ENCODE measurements around the gene NSG1. TPM values are rescaled to one million over a fixed set of nuclear protein-coding genes. Genes with fewer than 3 reads are reported as not detected.
A peak's percentile ranks its signal among the peaks of the same experiment; 100 is the strongest.

Gene NSG1
- total and polyA plus RNA-seq, 4 donors: 0.58 to 1.5 (median 0.78) TPM; not detected in 1

DNA sequence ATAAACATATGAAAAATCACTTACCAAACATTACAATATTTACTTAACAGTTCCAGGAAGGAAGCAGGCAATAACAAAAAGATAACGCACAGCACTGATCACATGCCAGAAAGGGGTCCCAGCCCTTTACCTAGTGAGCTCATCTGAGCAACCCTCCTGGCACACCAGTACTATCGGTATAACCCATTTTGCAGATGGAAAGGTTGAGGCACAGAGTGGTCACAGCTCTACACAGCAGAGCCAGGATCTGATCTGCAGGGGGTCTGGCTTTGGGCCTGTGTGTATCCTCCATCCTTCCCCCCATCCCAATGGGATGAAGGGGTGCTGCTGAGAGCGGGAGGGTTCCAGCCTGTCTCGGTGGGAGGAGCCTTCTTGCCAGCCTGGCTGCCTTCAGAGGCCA lies 5.0 kb downstream of the NSG1 start:
- Histone ChIP-seq H3K27me3 (ENCODE audit: control insufficient read depth in 1 of 2, insufficient read depth in 2 of 2, low read length in 1 of 2) (no peaks in the 10 kb centered on the region), H3K4me3 (ENCODE audit: low read length in 2 of 2) (no peak overlapping the region), H3K27ac (ENCODE audit: low read depth in 1 of 2, low read length in 2 of 2) (no peak overlapping the region), H3K36me3 (ENCODE audit: control insufficient read depth in 1 of 2, insufficient read depth in 2 of 2, low read length in 1 of 2) (no peaks in the 10 kb centered on the region), H3K9me3 (ENCODE audit: control insufficient read depth, low read length) (no peaks in the 10 kb centered on the region), H3K4me1 (ENCODE audit: control insufficient read depth in 1 of 2, insufficient read depth in 2 of 2, low read length in 2 of 2) (no peaks in the 10 kb centered on the region)
- no peak for ATAC-seq (ENCODE audit: low FRiP score)
- DNase-seq: peak in 1 of 2 donors; percentile 32
- WGBS, 2 donors: 86 to 92% methylated on average over 4 of the region's 4 CpGs
- intact Hi-C loops (cut with DNase I): no loop called here

DNA sequence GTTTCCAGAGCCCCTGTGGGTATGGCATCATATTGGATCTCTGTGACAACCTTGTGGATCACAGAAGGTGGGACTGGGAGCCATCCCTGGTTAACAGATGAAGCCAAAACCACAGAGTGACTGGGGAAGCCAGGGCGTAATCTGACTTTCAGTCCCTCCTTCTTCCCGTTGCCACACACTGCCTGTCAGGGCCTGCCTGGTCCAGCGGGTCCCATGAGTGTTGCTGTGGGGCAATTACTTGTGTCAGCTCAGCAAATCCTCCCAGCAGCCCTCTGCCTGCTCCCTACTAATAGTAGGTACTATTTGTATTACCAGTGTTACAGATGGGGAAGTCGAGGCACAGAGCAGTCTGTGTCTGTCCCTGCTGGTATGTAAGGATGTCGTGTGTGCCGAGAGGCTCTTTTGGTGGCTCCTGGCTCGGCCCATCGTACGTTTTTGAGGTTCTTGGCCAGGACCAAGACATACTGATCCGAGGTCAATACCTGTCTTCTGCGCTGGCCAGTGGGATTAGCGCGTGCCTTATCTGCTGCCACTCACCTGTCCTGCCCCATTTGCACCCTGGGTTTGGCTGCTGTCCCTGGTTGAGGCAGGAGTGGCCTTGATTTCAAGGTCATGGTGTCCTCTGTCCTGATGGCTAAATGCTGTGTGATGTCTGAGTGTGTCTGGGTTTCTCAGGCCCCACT lies 5.7 kb downstream of the NSG1 start:
- peaks cover 0 to 2% of the 10 kb centered on the region in 2 donors for H3K27me3 ChIP-seq (ENCODE audit: control insufficient read depth in 1 of 2, insufficient read depth in 2 of 2, low read length in 1 of 2)
- DNase-seq: peak in 1 of 2 donors; percentile 24
- WGBS, 2 donors: 85 to 94% methylated on average over 13 of the region's 13 CpGs

DNA sequence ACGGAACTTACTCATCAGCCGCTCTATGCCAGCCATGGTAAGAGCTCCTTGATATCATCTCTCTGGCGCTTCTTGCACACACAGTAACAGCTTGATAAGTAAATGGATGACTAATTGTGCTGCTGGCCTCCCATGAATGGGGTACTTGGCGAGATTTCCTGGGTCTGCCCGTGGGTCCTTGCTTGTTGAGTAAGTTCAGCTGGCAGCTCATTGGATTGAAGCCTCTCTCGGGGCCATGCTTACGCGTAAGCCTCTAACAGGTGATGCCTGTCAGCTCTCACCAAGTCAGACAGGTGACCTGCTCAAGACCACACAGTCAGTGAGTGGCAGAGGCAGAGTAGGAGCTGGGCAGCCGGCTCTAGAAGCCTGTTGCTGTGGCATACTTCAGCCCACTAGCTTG lies 7.7 kb downstream of the NSG1 start:
- Histone ChIP-seq H3K4me1 (ENCODE audit: control insufficient read depth in 1 of 2, insufficient read depth in 2 of 2, low read length in 2 of 2) (no peaks in the 10 kb centered on the region), H3K27ac (ENCODE audit: low read depth in 1 of 2, low read length in 2 of 2) (no peak overlapping the region), H3K4me3 (ENCODE audit: low read length in 2 of 2) (no peak overlapping the region), H3K36me3 (ENCODE audit: control insufficient read depth in 1 of 2, insufficient read depth in 2 of 2, low read length in 1 of 2) (no peaks in the 10 kb centered on the region), H3K9me3 (ENCODE audit: control insufficient read depth, low read length) (no peaks in the 10 kb centered on the region), H3K27me3 (ENCODE audit: control insufficient read depth in 1 of 2, insufficient read depth in 2 of 2, low read length in 1 of 2) (peaks cover 0 to 2% of the 10 kb centered on the region in 2 donors)
- 65 to 74% methylated on average over 9 of the region's 9 CpGs for whole genome bisulfite sequencing, 2 donors
- intact Hi-C loops (cut with DNase I): no loop called here
- ATAC-seq (ENCODE audit: low FRiP score): no peak
- peak in 1 of 2 donors; percentile 62 for DNase-seq

More for the DNA sequence above, 5.7 kb downstream of the NSG1 start:
- H3K4me3 ChIP-seq (ENCODE audit: low read length in 2 of 2): no peak overlapping the region
- intact Hi-C loops (cut with DNase I): no loop called here
- H3K36me3 ChIP-seq (ENCODE audit: control insufficient read depth in 1 of 2, insufficient read depth in 2 of 2, low read length in 1 of 2): no peaks in the 10 kb centered on the region
- no peak overlapping the region for H3K27ac ChIP-seq (ENCODE audit: low read depth in 1 of 2, low read length in 2 of 2)
- no peaks in the 10 kb centered on the region for H3K9me3 ChIP-seq (ENCODE audit: control insufficient read depth, low read length)
- no peaks in the 10 kb centered on the region for H3K4me1 ChIP-seq (ENCODE audit: control insufficient read depth in 1 of 2, insufficient read depth in 2 of 2, low read length in 2 of 2)
- ATAC-seq (ENCODE audit: low FRiP score): no peak

DNA sequence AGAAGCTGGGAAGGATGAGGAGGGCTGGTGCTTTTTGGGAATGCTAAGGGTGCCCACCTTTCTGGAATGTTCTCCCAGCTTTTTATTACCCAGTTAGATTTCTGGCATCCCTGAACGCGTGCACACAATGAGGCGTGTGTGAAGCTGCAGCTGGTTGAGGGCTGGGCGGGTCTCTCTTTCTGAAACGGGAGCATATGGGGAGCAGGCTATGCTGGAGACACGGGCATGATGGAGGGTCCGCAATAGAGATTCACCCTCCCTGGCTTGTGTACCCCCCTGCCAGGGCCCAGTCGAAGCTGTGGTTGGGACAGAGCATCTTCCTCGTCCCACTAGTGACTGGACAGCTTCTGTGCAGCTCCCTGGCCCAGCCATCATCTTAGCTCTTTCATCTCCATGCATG lies 8.5 kb downstream of the NSG1 start:
- intact Hi-C loops (cut with DNase I): no loop called here
- Histone ChIP-seq H3K4me1 (ENCODE audit: control insufficient read depth in 1 of 2, insufficient read depth in 2 of 2, low read length in 2 of 2) (no peaks in the 10 kb centered on the region), H3K4me3 (ENCODE audit: low read length in 2 of 2) (no peak overlapping the region), H3K27me3 (ENCODE audit: control insufficient read depth in 1 of 2, insufficient read depth in 2 of 2, low read length in 1 of 2) (peaks cover 0 to 2% of the 10 kb centered on the region in 2 donors), H3K36me3 (ENCODE audit: control insufficient read depth in 1 of 2, insufficient read depth in 2 of 2, low read length in 1 of 2) (no peaks in the 10 kb centered on the region), H3K27ac (ENCODE audit: low read depth in 1 of 2, low read length in 2 of 2) (no peak overlapping the region), H3K9me3 (ENCODE audit: control insufficient read depth, low read length) (no peaks in the 10 kb centered on the region)
- ATAC-seq (ENCODE audit: low FRiP score) (no peak), DNase-seq (peak in 1 of 2 donors; percentile 42)
- 71 to 77% methylated on average over 9 of the region's 9 CpGs for WGBS, 2 donors

DNA sequence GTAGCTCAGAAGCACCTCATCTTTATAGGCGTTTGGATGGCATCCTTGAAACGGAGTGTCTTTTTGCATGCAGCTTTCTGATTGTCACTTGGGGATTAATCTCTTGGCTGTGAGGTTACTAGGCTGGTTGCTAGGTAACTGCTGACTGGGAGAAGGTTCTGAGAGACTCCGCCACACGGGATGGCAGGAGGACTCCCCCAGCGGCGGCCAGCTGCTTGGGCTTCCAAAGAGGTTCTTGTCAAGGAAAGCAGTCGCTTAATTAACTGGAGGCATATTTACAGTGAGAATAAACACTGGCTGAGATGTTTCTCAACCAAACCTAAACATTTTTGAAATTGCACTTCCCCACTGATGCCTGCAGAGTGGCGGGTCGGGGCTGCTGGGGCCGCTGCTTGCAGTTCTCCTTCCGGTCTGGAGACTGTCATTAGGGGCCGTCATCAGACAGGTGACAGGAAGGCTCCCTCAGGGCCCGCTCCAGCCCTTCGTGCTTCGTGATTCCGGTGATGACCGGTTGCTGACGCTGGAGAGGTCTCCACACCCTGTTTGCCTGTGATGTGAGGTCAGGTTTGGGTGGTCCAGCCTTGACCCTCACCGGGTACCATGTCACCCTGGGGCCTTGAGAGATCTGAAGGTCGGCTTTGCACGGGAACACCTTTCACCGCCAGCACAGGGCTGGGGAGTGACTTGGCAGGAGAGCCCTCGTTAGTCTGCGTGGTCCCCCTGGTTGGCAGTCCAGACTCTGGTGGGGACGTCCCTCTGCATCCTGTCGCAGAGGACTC lies 9.1 kb downstream of the NSG1 start:
- Histone ChIP-seq H3K9me3 (ENCODE audit: control insufficient read depth, low read length) (peaks cover 2% of the 10 kb centered on the region), H3K4me3 (ENCODE audit: low read length in 2 of 2) (no peak overlapping the region), H3K27me3 (ENCODE audit: control insufficient read depth in 1 of 2, insufficient read depth in 2 of 2, low read length in 1 of 2) (peaks cover 0 to 2% of the 10 kb centered on the region in 2 donors), H3K36me3 (ENCODE audit: control insufficient read depth in 1 of 2, insufficient read depth in 2 of 2, low read length in 1 of 2) (no peaks in the 10 kb centered on the region), H3K27ac (ENCODE audit: low read depth in 1 of 2, low read length in 2 of 2) (no peak overlapping the region), H3K4me1 (ENCODE audit: control insufficient read depth in 1 of 2, insufficient read depth in 2 of 2, low read length in 2 of 2) (no peaks in the 10 kb centered on the region)
- WGBS, 2 donors: 32 to 36% methylated on average over 26 of the region's 26 CpGs
- ATAC-seq (ENCODE audit: low FRiP score) (no peak), DNase-seq (peak in 1 of 2 donors; percentile 63)
- intact Hi-C loops (cut with DNase I): no loop called here

DNA sequence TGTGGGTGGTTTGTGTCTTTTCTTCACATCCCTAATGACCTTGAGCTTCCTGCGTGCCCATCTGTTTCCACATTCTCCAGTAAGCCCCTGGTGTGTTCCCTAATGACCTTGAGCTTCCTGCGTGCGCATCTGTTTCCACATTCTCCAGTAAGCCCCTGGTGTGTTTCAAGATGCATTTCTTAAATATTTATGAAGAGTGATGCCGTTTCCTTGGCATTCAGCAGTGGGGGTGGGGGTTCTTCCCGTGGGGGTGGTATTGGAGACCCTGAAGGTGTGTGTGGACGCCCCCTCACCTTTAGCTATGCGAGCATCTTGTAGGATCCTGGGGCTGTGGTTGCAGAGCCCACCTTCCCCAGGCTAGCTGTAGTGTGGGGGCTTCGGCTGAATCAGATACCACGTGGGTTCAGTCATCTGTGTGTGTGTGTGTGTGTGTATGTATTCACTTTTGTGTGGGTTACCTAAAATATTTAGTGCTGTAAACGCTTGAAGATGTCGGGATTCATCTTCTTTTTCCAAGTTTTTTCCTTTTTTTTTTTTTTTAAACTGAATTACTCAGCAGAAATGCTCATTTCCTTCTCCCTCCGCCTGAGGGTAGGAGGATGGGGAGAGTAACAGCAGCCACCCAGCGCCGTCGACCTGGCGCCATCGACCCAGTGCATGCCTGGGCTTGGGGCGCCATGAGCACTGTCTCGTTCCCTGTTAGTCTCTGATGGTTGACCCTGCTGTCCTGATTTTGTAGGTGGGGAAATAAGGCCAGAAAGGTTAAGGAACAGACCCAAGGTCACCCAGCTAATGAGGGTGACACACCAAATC lies 9.9 kb downstream of the NSG1 start:
- intact Hi-C loops (cut with DNase I): no loop called here
- no peak overlapping the region for H3K4me3 ChIP-seq (ENCODE audit: low read length in 2 of 2)
- peaks cover 3% of the 10 kb centered on the region for H3K9me3 ChIP-seq (ENCODE audit: control insufficient read depth, low read length)
- 62% methylated on average over 19 of the region's 19 CpGs for WGBS, 2 donors
- no peaks in the 10 kb centered on the region for H3K4me1 ChIP-seq (ENCODE audit: control insufficient read depth in 1 of 2, insufficient read depth in 2 of 2, low read length in 2 of 2)
- peak in 1 of 2 donors; percentile 6 for DNase-seq
- H3K36me3 ChIP-seq (ENCODE audit: control insufficient read depth in 1 of 2, insufficient read depth in 2 of 2, low read length in 1 of 2): no peaks in the 10 kb centered on the region
- H3K27ac ChIP-seq (ENCODE audit: low read depth in 1 of 2, low read length in 2 of 2): no peak overlapping the region
- no peak for ATAC-seq (ENCODE audit: low FRiP score)
- H3K27me3 ChIP-seq (ENCODE audit: control insufficient read depth in 1 of 2, insufficient read depth in 2 of 2, low read length in 1 of 2): peaks cover 0 to 2% of the 10 kb centered on the region in 2 donors

DNA sequence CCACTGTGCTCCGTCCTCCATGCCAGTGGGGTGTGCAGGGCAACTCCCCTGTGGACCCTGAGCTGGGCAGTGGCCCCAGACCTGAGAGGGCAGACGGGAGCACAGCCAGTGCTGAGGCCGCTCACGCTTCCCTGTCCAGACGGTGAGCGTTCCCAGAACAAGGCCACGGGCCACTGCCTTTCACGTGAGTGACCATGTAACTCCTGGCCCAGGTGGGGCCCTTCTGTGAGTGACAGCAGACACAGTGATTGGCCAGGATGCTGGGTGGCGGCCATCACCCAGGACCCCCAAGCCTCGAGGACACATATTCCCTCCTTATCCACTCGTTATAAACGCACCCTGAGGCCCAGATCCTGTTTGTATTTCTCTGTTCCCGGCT lies 10.5 kb downstream of the NSG1 start:
- no peak overlapping the region for H3K27ac ChIP-seq (ENCODE audit: low read depth in 1 of 2, low read length in 2 of 2)
- DNase-seq (peak; percentile 32 to 56), ATAC-seq (ENCODE audit: low FRiP score) (no peak)
- no peak overlapping the region for H3K4me3 ChIP-seq (ENCODE audit: low read length in 2 of 2)
- H3K9me3 ChIP-seq (ENCODE audit: control insufficient read depth, low read length): peaks cover 3% of the 10 kb centered on the region
- peaks cover 0 to 2% of the 10 kb centered on the region in 2 donors for H3K27me3 ChIP-seq (ENCODE audit: control insufficient read depth in 1 of 2, insufficient read depth in 2 of 2, low read length in 1 of 2)
- 84 to 88% methylated on average over 13 of the region's 13 CpGs for WGBS, 2 donors
- no peaks in the 10 kb centered on the region for H3K36me3 ChIP-seq (ENCODE audit: control insufficient read depth in 1 of 2, insufficient read depth in 2 of 2, low read length in 1 of 2)
- no peaks in the 10 kb centered on the region for H3K4me1 ChIP-seq (ENCODE audit: control insufficient read depth in 1 of 2, insufficient read depth in 2 of 2, low read length in 2 of 2)
- intact Hi-C loops (cut with DNase I): no loop called here

DNA sequence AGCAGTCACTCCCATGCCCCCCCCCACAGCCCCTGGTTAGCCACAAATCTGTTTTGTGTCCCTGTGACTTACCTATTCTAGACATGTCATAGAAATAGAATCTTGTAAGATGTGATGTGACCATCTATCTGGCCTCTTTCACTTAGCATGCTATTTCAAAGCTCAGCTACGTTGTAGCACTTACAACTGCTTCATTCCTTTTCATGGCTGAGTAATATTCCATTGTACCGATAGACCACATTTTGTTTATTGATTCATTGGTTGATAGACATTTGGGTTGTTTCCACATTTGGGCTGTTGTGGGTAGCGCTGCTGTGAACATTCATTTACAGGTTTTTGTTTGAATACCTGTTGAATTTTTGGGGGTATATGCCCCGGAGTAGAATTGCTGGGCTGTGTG lies 11.5 kb downstream of the NSG1 start:
- DNase-seq: no peak
- H3K27me3 ChIP-seq (ENCODE audit: control insufficient read depth in 1 of 2, insufficient read depth in 2 of 2, low read length in 1 of 2): peaks cover 0 to 2% of the 10 kb centered on the region in 2 donors

More for the DNA sequence above, 11.5 kb downstream of the NSG1 start:
- Histone ChIP-seq H3K9me3 (ENCODE audit: control insufficient read depth, low read length) (peaks cover 3% of the 10 kb centered on the region), H3K36me3 (ENCODE audit: control insufficient read depth in 1 of 2, insufficient read depth in 2 of 2, low read length in 1 of 2) (no peaks in the 10 kb centered on the region), H3K4me3 (ENCODE audit: low read length in 2 of 2) (no peak overlapping the region), H3K27ac (ENCODE audit: low read depth in 1 of 2, low read length in 2 of 2) (no peak overlapping the region), H3K4me1 (ENCODE audit: control insufficient read depth in 1 of 2, insufficient read depth in 2 of 2, low read length in 2 of 2) (no peaks in the 10 kb centered on the region)
- no peak for ATAC-seq (ENCODE audit: low FRiP score)
- 72 to 78% methylated on average over 4 of the region's 4 CpGs for WGBS, 2 donors
- intact Hi-C loops (cut with DNase I): no loop called here

All from aorta (tissue), 5 donors.